Fibroblast of skin of scalp (primary cell): ENCODE measurements around the gene ZNF384.

Experiments used
- DNase-seq: peaks from one replicate; pipeline ENCODE4 v3.0.0-alpha.2; 2013

The ZNF384 gene

DNA sequence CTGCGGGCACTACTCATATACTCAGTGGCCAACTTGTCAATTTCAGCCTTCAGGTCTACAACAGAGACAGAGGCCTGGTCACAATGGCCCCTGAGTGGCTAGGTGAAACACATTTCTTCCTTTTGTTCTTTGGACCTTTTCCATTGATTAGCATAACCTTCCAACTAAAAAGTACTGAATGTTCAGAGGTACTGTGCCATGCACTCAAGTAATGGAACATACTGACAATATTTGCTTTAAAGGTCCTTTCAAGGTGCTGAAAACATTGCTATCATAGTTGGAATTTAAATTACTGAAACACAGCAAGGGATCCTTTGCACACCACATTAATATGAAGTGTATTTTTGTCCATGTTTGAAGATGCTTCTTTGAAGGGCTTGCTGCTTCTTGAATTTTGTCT lies 35.8 kb downstream of the ZNF384 start:
- DNase-seq: no peak

- DNase-seq: no peak
Measured at GRCh38 chr12:6652391-6652790, 36.8 kb downstream of the ZNF384 start.

- DNase-seq: no peak
Measured at GRCh38 chr12:6650832-6651231, 38.3 kb downstream of the ZNF384 start.

DNA sequence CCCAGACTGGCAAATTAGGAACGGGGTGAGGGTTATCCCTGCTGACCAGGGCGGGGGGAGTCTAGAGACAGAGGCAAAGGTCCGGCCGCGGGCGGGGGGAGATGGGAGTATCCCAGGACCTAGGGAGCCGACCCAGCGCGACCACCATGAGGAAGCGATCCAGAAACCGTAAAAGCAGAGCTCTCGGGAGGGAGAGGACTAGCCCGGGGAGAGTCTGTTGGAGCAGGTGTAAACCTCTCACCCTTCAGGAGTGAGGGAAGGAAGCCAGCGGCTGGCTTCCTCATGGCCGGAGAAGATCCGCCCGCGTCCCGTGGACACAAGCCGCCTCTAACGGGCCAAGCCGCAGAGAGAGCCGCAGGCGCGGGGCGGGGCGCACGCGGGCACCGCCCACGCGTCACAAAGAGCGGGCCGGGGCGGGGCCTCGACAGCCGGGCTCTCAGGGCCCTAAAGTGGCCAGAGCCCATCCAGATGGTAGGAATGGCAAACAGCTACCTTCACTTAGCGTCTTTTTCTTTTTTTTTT lies 42.0 kb downstream of the ZNF384 start, which contains the start of gene ACRBP:
Gene ACRBP (minus strand): TSS at position 350 of the 522 bp plus-strand sequence. CDS start 66 bp downstream, at position 284.
- peak; percentile 51 for DNase-seq

DNA sequence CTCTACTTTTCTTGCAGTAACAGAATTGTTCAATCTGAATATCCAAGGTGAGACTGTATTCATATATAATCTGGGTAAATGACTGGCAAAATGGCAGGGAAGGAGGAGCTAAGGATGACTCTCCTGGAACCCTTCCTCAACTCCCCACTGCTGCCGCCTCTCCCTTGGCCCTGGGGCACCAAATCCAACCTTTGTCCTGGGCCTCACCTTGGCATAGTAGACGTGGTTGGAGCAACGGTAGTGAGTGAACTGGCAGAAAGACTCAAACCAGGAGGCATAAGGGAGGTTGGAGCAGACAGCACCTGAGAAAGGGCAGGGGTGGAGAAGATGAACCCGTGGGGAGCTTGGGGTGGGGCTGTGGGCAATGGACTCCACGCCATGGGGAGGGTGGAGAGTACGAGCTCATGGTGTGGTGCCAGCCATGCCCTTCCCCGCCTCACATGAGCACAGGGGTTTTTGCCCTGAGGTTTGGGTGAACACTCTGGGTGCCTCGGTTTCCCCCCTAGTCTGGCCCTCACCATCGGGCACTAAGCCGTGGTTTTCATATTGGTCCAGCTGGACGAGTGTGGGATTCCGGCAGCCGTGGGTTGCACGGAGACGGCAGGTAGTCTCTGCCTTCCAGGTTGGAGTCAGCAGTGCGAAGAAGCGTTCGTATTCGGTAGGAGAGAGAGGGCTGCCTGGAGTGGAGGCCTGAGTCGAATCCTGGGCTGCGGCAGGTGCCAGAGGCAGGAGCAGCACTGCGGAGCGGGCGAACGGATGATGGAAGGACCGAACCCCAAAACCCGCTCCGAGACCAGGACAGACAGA lies 42.7 kb downstream of the ZNF384 start:
- no peak for DNase-seq

GRCh38 chr12:6644903-6645302 lies 44.3 kb downstream of the ZNF384 start:
- DNase-seq: peak; percentile 29

- no peak for DNase-seq
Measured at GRCh38 chr12:6644257-6644596, 44.9 kb downstream of the ZNF384 start.

GRCh38 chr12:6643569-6644256 lies 45.5 kb downstream of the ZNF384 start:
- no peak for DNase-seq

DNA sequence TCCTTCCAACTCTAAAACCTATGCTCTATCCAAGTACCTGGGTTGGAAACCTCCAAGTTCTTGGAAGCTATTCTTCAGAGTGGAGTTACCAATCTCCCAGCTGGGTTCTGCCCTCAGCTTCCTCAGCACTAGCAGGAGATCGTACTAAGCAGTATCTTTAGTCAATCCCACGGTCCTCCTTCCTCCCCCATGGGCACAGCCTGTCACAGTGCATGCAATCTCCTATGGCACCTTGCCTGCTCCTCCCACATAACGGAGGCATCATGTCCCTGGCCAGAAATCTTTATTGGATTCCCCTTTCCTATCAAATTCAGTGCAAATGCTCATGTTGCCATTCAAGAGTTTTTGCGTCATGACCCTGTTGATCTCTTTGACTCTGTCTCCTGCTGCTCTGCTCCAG lies 48.0 kb downstream of the ZNF384 start:
- DNase-seq: no peak

- DNase-seq: no peak
Measured at GRCh38 chr12:6640497-6640896, 48.7 kb downstream of the ZNF384 start.

GRCh38 chr12:6639151-6639801 lies 49.9 kb downstream of the ZNF384 start:
- DNase-seq: no peak

GRCh38 chr12:6638305-6638704 lies 50.9 kb downstream of the ZNF384 start:
- DNase-seq: no peak

DNA sequence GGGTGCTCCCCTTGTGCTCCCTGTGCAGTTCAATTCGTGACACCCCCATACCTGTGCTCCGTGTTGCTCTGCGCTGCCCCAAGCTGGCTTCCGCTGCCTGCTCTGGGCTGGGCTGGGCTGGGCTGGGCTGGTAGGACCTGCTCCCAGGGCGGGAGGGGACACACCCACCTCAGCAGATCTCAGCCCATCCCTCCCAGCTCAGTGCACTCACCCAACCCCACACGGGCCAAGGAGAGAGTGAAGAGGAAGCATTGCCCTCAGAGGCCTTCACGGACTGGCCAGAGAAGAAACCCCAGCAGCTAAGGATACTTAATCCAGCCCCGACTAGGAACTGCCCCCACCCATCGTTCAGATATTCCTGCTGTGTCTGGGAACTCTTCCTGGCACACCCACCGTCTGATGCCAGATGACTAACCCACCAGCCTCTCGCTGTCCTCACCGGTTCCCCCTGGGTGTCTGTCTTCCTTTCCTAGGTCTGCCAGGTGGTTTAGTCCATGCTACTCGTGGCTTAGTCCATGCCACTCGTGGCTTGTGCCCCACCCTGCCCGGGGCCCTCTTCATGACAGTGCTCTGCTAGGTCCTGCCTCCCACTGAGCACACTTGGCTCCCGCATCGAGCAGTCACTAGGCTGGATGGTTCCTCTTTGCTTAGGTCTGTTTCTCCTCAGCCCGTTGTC lies 53.2 kb downstream of the ZNF384 start, which contains the start of gene LPAR5:
Gene LPAR5 (minus strand): TSS at position 104 of the 676 bp plus-strand sequence. CDS start 14,711 bp downstream, outside the sequence.
- peak; percentile 70 for DNase-seq

- peak; percentile 67 for DNase-seq
Measured at GRCh38 chr12:6635375-6635855, 53.8 kb downstream of the ZNF384 start.

DNA sequence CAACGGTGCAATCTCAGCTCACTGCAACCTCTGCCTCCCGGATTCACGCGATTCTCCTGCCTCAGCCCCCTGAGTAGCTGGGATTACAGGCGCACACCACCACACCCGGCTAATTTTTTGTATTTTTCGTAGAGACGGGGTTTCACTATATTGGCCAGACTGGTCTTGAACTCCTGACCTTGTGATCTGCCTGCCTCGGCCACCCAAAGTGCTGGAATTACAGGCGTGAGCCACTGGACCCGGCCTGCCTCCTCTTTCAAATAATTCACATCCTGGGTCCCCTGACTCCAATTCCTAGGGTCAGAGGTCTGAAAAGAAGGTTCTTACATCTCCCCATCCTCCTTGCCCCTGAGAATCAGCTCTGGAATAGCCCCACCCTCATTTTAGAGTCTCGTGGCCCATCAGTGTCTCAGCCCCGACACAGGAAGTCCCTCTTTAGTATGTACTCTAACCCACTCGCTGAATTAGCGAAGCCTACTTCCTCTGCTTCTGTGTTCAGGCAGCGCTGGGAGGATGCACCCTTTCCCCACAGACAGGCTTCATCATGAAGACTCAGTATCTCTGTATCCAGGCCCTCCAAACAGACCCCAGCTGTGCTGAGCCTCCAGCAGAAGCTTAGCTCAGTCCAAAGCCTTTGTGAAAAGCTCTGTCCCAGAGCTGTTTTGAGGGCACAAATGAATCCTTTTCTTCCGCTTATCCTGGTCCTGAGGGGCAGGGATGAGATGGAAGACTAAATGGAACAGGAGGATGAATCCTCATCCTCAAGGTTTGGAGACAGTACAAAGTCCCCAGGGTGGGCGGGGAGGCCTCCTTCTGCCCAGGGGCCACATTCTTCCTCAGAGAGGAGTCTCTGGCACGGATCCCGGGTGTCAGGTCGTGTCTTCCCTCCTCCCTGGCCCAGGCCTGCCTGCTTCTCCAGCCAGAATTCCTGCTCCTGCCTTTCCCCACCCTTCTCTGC lies 56.9 kb downstream of the ZNF384 start:
- peak; percentile 53 for DNase-seq

GRCh38 chr12:6631549-6631961 lies 57.6 kb downstream of the ZNF384 start:
- no peak for DNase-seq

DNA sequence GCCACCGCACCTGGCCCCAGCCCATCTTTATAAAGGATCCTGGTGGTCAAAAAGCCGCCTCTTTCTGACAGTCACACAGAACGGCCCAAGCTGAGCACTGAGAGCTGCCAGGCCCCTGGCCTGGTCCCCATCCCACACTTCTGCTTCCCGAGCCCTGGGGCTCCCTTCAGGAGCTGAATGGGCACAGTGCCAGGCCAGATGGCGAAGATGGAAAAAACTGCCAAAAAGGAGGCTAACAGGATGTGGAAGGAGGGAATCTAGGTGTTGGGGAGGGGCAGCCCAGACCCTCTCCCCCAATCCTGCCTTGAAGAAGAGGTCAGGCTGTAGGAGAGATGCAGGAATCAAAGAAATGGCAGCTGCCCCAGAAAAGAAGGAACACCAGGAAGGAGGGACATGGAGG lies 58.4 kb downstream of the ZNF384 start:
- DNase-seq: no peak

DNA sequence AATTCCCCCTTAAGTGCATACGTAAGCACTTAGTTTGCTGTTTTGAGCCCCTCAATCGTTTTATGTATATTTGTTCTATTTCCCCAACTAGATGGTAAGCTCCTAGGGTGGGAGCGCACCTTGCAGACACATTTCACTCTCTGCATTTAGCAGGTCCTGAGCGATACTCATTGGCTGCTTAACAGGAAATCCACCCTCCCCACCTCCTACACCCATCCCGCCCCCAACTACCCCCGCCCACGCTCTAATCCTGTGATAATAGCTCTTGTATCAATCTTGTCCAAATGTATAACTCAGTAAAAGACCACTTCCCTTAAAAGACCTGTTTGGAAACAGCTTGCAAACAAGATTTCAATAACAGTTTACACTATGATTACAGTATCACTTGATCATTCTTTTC lies 61.6 kb downstream of the ZNF384 start:
- DNase-seq: no peak

DNA sequence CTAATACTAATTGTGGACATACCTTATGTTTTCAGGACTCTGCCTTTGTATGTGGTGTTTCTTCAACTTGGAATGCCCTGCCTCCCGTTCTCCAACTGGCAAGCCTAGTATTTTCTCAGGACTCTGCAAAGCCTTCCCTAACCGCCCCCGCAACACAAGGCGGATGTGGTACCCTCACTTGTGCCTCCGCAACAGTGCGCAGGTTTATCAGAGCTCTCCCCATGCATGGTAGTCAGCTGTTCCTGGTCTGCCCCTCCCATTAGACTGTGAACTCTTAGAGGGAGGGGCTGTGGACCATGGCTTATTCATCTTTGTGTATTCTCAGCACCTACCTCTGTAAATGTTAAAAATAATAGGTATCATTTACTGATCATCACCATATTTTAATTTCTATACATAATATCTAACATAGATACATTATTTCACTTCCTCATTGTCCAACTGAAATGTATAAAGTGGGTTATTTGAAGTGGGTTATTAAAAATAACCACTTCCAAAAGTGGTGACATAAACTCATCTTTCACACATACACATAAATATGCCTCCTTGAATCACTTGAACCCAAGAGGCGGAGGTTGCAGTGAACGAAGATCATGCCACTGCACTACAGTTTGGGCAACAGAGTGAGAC lies 62.4 kb downstream of the ZNF384 start:
- DNase-seq: no peak

GRCh38 chr12:6620885-6621274 lies 68.3 kb downstream of the ZNF384 start:
- DNase-seq: no peak
